GM21529 (cell line): ENCODE results near the gene FZR1.
"Not testable (repeated sequence)": the region's sequence is repeated elsewhere in the genome, so short reads cannot be mapped to it uniquely, and the experiment has no call there.

Experiments
- ATAC-seq: cut with Tn5 transposase; IDR thresholded peaks from one replicate; pipeline ENCODE4 v1.9.1; 2021; ENCODE audit not compliant: unreplicated experiment

FZR1 gene

DNA sequence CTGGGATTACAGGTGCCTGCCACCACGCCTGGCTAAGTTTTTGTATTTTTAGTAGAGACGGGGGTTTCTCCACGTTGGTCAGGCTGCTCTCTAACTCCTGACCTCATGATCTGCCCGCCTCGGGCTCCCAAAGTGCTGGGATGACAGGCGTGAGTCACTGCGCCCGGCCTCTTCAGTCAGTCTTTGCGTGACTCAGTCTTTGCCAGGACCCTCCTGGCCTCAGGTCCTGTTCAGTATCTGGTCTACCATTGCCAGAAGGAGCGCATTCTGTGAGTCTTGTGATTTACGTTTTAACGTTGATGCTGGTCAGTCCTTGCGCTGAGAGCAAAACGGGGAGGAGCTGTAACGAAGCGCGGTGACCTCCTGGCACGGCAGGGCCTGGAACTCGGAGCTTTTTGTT, 59.0 kb downstream of the FZR1 start:
- no peak for ATAC-seq

DNA sequence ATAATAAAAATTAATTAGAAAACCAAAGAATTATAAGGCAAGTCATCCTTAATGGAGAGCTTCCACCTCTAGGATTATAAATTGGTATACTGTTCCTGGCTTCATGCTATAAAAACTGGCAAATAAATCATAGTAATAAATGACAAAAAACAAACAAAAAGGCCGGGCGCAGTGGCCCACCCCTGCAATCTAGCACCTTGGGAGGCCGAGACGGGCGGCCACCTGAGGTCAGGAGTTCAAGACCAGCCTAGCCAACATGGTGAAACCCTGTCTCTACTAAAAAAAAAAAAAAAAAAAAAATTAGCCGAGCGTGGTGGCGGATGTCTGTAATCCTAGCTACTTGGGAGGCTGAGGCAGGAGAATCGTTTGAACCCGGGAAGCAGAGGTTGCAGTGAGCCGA, 63.9 kb downstream of the FZR1 start:
- ATAC-seq = not testable (repeated sequence)

DNA sequence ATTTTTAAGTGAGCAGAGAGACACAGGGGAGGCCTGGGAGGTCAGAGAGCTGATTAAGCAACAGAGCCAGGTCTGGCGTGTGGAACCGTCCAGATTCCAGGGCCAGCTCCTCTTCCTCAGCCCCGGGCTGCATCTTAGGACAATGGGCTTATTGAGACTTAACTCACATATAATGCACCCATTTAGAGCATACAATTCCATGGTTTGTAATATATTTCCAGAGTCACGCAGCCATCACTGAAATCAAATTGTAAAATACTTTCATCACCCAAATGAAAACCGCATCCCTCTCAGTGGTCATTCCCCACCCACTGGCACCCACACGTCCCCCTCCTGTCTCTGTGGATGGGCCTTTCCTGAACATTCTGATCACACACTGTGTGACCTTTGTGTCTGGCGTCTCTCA, 64.5 kb downstream of the FZR1 start:
- no peak for ATAC-seq

DNA sequence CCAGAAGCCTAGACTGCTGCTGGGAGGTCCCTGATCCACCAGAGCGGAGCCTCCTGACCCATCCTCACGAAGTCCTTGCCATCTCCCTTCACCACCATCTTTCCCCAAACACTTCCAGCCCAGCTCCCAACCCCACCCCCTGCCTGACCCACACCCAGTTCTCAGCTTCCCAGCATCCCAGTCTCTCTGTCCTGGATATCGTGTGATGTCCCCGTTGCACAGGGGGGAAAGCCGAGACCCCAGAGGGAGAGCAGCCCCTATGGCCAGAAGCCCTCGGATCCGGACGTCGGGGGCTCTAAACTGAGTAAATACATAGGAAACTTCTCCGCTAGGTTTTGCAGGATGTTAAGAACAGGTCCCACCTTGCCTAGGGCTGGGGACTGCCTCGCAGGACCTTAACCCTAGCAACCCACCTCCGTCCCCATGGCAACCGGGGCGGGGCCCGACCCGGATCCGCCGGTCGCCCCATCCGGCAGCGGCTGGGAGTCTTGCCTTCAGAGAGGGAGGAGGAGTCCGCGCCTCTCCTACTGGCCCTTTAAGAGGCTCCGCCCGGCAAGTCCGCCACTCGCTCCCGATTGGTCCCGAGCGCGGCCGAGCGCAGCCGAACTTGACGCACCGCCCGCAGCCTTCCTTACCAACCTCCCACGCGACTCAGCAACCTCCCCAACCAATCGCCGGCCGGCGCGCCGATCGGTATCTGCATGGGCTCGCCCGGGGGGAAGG, 66.2 kb downstream of the FZR1 start:
- ATAC-seq = peak; percentile 91

DNA sequence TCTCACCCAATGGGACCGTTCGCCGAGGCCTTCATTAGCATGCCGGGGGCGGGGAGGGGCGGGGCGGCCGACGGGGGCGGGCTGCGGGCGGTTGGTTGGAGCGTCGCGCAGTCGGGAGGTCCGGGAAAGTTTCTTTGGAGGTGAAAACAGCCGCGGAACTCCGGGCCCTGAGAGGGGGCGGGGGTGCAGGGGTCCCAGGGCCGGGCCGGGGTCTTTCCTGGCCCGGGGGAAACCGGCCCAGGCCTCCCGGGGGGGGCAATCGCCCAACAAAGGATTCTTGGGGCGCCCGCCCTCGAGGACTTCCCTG, 66.7 kb downstream of the FZR1 start, which contains the start of gene HMG20B:
HMG20B (plus strand) TSS at position 90 of the 307 bp plus-strand sequence. CDS start 366 bp downstream, outside the sequence.
- no peak for ATAC-seq

DNA sequence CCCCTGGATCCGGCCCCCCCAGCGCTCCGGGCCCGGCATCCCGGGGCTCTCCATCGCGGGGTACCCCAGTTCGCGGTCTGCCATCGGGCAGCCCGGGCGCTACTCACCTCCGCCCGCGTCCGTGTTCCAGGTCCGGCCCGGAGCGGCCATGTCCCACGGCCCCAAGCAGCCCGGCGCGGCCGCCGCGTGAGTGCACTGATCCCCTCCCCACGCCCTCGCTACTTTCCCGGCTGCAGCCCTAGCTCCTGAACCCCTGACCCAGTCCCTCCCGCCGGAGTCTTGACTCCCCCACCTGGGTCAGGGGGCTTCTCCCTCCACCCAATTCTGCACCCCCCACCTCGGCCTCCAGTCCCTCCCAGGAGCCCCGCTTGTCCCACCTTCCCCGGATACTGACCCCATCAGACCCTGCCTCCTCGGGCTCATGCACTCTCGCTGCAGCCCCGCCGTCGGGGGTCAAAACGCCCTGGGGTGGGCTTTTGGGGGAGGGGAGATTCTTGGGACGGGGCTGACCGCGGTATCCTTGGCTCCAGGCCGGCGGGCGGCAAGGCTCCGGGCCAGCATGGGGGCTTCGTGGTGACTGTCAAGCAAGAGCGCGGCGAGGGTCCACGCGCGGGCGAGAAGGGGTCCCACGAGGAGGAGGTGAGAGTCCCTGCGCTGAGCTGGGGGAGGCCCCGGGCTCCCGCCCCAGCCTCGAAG, 67.2 kb downstream of the FZR1 start:
- peak; percentile 12 for ATAC-seq

DNA sequence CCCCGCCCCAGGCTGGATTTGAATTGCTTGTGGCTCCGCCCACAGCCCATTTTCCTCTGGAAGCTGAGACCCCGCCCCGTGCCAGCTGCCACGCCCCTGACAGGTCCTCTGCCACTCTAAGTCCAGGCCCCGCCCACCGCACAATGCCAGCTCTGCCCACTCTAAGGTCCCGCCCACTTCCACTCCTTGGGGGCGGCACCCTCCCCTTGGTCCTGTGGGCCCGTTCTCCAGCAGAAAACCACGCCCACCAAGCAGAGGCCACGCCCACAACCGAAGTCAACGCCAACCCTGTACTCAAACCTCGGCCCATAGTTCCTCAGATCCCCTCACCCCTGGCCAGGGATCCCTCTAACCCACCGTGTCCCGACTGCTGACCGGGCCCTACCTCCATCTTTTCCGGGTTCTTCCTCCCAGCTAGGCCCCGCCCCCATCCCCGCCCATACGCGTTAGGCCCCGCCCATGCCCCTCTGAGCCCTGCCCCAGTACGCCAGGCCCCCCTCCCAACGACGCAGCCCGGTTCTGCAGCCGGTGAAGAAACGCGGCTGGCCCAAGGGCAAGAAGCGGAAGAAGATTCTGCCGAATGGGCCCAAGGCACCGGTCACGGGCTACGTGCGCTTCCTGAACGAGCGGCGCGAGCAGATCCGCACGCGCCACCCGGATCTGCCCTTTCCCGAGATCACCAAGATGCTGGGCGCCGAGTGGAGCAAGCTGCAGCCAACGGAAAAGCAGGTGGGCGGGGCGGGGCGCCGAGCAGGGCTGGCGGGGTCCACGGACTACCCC, 67.9 kb downstream of the FZR1 start:
- no peak for ATAC-seq

DNA sequence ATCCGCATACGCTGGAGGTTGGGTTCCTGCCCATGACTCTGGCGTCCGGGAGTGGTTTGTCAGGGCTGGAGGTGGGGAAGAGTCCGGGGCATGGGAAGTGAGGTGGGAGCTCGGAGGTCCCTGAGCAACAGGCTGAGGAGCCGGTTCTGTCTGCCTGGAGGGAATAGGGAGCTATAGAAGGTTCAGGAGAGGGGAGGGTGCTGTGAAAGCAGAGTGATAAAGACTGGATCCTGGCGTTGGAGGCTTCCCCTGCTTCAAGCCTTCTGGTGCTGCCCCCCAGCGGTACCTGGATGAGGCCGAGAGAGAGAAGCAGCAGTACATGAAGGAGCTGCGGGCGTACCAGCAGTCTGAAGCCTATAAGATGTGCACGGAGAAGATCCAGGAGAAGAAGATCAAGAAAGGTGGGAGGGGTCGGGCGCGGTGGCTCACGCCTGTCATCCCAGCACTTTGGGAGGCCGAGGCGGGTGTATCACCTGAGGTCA, 69.2 kb downstream of the FZR1 start:
- no peak for ATAC-seq

DNA sequence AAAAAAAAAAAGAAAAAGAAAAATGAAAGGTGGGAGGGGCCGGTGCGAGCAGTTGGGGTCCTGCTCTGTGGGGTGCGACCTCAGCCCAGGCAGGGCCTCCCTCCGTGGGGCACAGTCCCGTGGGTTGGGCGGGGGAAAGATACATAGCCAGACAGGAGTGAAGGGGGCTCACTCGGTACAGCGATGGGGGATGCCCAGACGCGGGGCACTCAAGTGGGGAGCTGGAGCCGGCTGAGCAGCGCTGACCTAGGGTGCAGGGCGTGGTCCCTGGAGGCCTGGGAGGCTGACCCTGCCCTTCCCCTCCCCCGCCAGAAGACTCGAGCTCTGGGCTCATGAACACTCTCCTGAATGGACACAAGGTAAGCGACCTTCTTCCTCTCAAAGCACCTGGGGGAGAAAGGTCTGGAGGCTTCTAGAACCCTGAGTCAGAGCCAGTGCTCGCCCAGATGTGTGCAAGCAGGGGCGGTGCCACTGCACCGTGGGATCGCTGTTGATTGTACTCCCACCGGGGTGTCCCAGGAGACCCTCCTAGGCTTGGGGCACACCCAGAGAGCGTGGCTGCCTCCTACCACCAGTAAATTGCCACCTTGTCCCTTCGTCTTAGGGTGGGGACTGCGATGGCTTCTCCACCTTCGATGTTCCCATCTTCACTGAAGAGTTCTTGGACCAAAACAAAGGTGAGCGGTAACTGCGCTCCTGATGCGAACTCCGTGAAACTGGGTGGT, 70.0 kb downstream of the FZR1 start:
- ATAC-seq = no peak

DNA sequence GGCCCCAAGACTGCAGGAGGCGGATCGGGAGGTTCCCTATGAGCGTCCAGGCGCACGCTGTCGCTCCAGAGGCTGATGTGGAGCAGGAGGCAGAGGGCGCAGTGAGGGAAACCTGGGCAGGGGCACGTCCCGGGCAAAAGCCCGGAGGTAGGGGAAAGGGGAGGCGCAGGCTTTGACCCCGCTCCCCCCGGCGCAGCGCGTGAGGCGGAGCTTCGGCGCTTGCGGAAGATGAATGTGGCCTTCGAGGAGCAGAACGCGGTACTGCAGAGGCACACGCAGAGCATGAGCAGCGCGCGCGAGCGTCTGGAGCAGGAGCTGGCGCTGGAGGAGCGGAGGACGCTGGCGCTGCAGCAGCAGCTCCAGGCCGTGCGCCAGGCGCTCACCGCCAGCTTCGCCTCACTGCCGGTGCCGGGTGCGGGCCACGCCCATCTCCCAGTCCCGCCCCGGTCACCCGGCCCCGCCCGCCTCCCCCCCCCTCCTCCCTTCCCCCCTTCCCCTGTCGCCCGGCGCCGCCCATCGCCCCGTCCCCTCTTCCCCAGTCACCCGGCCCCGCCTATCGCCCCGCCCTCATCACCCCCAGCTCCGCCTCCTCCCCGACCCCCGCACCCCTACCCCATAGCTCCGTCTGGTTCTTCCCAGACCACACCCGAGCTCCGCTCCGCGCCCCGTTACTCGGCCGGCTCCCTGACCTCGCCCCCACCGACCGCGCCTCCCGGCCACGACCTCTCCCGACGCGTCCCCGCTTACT, 70.8 kb downstream of the FZR1 start:
- no peak for ATAC-seq

DNA sequence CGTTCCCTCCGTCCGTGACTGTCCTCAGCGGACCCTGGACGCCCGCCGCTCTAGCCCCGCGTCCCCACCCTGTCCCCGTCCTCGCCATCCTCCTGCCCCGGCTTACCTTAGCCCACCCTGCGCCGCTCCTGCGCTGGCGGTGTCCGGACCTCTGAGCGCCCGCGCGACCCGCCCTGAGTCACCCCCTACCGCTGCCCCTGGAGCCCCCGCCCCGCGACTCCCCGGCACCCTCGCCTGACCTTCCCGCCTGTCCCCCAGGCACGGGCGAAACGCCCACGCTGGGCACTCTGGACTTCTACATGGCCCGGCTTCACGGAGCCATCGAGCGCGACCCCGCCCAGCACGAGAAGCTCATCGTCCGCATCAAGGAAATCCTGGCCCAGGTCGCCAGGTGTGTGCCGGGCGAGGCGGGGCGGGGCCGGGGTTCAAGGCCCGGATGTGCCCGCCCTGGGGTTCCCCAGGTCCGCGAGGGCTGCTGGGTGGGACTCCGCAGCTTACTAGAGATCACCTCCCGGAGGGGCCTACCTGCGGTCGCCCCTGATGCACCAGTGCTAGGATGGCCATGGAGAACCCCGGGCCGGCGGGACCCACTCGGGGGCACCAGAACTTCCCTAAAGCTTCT, 71.7 kb downstream of the FZR1 start:
- ATAC-seq = no peak

DNA sequence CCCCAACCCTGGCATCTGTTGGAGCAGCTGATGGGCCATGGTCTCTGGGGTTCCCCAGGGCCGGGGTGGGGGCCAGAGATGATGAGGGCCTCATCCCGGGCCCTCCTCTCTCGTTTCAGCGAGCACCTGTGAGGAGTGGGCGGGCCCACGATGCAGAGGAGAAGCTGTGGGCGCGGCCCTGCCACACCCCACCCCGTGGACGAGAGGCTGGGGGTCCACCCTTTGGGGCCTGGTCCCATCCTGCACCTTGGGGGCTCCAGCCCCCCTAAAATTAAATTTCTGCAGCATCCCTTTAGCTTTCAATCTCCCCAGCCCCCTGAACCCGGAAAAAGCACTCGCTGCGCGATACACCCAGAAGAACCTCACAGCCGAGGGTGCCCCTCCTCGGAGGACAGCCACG, 72.3 kb downstream of the FZR1 start:
- ATAC-seq = no peak

DNA sequence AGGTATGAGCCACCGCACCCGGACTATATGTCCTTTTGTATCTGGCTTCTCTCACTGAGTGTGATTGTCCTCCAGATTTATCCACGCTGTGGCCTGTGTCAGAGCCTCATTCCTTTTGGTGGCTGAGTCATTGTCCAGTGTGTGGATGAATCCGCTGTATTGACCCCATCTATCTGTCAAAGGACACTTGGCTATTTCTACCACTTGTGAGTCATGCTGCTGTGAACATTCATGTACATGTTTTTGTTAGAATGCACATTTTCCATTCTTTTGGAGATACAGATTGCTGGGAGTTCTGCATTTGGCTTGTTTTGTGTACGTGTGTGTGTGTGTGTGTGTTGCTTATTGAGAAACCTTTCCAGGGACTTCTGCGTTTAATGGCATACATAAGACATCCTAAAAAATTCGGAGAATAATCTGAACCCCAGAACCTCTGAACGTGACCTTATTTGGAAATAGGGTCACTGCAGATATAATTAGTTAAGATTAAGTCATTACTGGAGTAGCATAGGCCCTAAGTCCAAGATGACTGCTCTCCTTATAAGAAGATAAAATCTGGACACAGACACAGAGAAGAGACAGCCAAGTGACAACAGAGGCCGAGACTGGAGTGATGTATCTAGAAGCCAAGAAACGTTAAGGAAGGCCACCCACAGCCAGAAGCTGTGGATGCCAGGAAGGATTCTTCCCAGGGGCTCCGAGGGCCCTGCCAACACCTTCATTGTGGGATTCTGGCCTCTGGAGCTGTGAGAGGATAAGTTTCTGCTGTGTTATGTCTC, 74.2 kb downstream of the FZR1 start:
- ATAC-seq = no peak

DNA sequence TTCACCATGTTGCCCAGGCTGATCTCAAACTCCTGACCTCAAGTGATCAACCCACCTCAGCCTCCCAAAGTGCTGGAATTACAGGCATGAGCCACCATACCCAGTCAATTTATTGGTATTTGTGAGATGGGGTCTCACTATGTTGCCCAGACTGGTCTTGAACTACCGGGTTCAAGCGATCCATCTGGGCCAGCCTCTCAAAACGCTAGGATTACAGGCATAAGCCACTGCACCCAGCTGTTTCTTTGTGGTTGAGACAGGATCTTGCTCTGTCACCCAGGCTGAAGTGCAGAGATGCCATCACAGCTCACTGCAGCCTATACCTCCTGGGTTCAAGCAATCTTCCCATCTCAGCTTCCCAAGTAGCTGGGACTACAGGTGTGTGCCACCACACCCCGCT, 75.7 kb downstream of the FZR1 start:
- not testable (repeated sequence) for ATAC-seq

DNA sequence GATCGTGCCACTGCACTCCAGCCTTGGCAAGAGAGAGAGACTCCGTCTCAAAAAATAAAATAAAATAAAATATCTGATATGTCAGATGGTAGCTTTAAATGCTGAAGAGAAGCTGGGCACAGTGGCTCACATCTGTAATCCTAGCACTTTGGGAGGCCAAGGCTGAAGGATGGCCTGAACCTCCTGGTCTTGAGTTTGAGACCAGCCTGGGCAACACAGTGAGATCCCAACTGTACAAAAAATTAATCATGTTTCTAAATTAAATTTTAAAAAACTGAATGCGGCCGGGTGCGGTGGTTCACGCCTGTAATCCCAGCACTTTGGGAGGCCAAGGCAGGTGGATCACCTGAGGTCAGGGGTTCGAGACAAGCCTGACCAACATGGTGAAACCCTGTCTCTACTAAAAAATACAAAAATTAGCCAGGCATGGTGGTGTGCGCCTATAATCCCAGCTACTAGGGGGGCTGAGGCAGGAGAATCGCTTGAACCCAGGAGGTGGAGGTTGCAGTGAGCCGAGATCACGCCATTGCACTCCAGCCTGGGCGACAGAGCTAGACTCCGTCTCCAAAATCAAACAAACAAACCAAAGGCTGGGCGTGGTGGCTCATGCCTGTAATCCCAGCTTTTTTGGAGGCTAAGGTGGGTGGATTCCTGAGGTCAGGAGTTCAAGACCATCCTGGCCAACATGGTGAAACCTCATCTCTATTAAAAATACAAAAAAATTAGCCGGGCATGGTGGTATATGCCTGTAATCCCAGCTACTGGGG, 78.1 kb downstream of the FZR1 start:
- not testable (repeated sequence) for ATAC-seq

DNA sequence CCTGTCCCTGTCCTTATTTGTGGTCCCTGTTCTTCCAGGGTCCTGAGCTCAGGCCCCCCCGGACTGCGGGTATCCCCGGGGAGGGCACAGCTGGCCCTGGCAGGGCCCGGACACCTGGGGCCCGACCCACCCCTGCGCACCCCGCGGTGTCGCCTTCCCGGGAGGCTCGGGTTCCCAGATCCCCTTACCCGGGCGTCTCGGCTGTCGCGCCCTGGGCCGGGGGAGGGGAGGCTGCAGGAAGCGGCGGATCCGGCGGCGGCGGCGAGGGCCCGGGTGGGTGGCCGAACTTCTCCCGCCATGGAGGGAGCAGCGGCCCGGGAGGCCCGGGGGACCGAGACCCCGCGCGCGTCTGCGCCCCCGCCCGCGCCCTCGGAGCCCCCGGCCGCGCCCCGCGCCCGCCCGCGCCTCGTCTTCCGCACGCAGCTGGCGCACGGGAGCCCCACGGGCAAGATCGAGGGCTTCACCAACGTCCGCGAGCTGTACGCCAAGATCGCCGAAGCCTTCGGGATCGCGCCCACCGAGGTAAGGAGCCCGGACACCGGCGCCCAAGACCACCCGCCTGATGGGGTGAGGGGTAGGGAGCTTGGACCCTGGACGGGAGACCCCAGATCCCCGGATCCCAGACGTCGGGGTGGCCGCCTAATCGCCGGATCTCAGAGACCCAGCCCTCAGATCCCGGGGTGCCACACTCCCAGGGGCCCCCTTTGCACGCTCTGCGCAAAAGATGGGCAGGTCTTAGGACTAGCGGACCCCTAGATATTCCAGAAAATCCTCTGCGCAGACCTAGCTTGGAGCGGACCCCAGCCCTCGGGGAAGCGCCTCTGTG, 79.4 kb downstream of the FZR1 start, which contains the start of gene GIPC3:
GIPC3 (plus strand) TSS at position 178 of the 826 bp plus-strand sequence; CDS start at position 298, 120 bp downstream.
- no peak for ATAC-seq

DNA sequence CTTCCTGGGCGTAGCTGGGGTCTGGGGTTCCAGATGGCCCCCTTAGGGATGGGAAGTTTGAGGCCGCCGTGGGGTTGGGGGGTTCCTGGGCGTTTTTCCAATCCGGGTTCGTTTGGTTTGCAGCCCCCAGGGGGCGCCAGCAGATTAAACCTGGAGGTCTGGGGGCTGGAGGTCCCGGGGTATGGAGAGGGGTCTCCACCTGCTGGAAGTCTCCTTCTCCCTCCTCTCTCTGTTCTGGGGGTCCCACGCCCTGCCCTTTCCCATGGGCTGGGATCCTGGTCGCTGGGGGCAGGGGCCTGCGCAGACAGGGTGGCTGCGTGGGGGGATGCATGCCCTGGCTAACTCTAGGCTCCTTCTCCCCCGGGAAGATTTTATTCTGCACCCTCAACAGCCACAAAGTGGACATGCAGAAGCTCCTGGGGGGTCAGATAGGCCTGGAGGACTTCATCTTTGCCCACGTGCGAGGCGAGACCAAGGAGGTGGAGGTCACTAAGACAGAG, 80.1 kb downstream of the FZR1 start:
- ATAC-seq = no peak
